SK-N-SH treated with all-trans-retinoic acid at 6 μM for 48 hours (cell line): ENCODE data around the gene VCAM1.

Experiments
- ARNTL ChIP-seq: fragments of 450-650 bp; formaldehyde crosslinking; IDR thresholded peaks from 2 replicates; pipeline ENCODE4 v1.5.0; 2020; ENCODE audit warnings: low read depth, mild to moderate bottlenecking, moderate library complexity, borderline replicate concordance
- BACH2 ChIP-seq: fragments of 250-450 bp; sonication (Bioruptor Pico); IDR thresholded peaks from 2 replicates; pipeline ENCODE4 v1.9.0; 2021; ENCODE audit warnings: mild to moderate bottlenecking, borderline replicate concordance
- CREB5 ChIP-seq: fragments of 250-450 bp; sonication (Bioruptor Pico); IDR thresholded peaks from 2 replicates; pipeline ENCODE4 v1.5.1; 2020; ENCODE audit warnings: low read depth, mild to moderate bottlenecking, moderate library complexity
- OSR1 ChIP-seq: fragments of 250-450 bp; sonication (Bioruptor Pico); IDR thresholded peaks from 2 replicates; pipeline ENCODE4 v1.8.0; 2022; ENCODE audit warnings: moderate library complexity, mild to moderate bottlenecking, inconsistent platforms
- PATZ1 ChIP-seq: fragments of 250-450 bp; sonication (Bioruptor Pico); IDR thresholded peaks from 2 replicates; pipeline ENCODE4 v1.8.0; 2020; ENCODE audit warnings: mild to moderate bottlenecking, moderate library complexity, borderline replicate concordance
- POU6F1 ChIP-seq: fragments of 250-450 bp; sonication (Bioruptor Pico); IDR thresholded peaks from 2 replicates; pipeline ENCODE4 v1.8.0; 2021; ENCODE audit warnings: low read depth, mild to moderate bottlenecking, moderate library complexity, borderline replicate concordance
- RARB ChIP-seq: fragments of 250-450 bp; sonication (Bioruptor Pico); IDR thresholded peaks from 2 replicates; pipeline ENCODE4 v1.8.0; 2021; ENCODE audit warnings: mild to moderate bottlenecking, moderate library complexity
- TCF4 ChIP-seq: fragments of 250-450 bp; sonication (Bioruptor Pico); IDR thresholded peaks from 2 replicates; pipeline ENCODE4 v1.8.0; 2021; ENCODE audit warnings: mild to moderate bottlenecking, moderate library complexity, borderline replicate concordance
- TOX ChIP-seq: fragments of 250-450 bp; sonication (Bioruptor Pico); IDR thresholded peaks from 2 replicates; pipeline ENCODE4 v1.8.0; 2021; ENCODE audit warnings: mild to moderate bottlenecking, moderate library complexity, borderline replicate concordance
- TSHZ2 ChIP-seq: fragments of 250-450 bp; sonication (Bioruptor Pico); IDR thresholded peaks from 2 replicates; pipeline ENCODE4 v1.5.0; 2020; ENCODE audit warnings: mild to moderate bottlenecking, moderate library complexity
- ZFP30 ChIP-seq: fragments of 450-650 bp; formaldehyde crosslinking; IDR thresholded peaks from 2 replicates; pipeline ENCODE4 v1.5.0; 2022; ENCODE audit warnings: mild to moderate bottlenecking, moderate library complexity
- ZNF70 ChIP-seq: fragments of 450-650 bp; formaldehyde crosslinking; IDR thresholded peaks from 2 replicates; pipeline ENCODE4 v1.5.0; 2020; ENCODE audit warnings: mild to moderate bottlenecking, moderate library complexity
- ZNF8 ChIP-seq: fragments of 450-650 bp; formaldehyde crosslinking; IDR thresholded peaks from 2 replicates; pipeline ENCODE4 v1.5.0; 2020; ENCODE audit warnings: mild to moderate bottlenecking, moderate library complexity

- TF ChIP-seq PATZ1 (no peak), ZNF8 (no peak), ZFP30 (CRISPR knock-in tag) (no peak), BACH2 (no peak), CREB5 (CRISPR knock-in tag) (no peak), TCF4 (CRISPR knock-in tag) (no peak), TOX (no peak), POU6F1 (no peak), OSR1 (CRISPR knock-in tag) (no peak), ARNTL (no peak), RARB (CRISPR knock-in tag) (no peak), ZNF70 (CRISPR knock-in tag) (no peak), TSHZ2 (CRISPR knock-in tag) (no peak)
These were observed 49.5 kb upstream of the VCAM1 start for GRCh38 chr1:100670083-100670482.
